Measurements from ENCODE around the gene ELMO3.

Gene ELMO3
- 6.0 reads per million, percentile 23 among the genes with 10 or more reads in this experiment for total RNA-seq

- no peak for DNase-seq
Measured at GRCh38 chr16:67199011-67199807, at the start of gene ELMO3. Gene ELMO3 (plus strand): TSS chr16:67199131. CDS start chr16:67199327, 196 bp downstream.

- DNase-seq = no peak
Measured at GRCh38 chr16:67149276-67150046, 49.5 kb upstream of the ELMO3 start.

GRCh38 chr16:67150047-67150832 lies 48.7 kb upstream of the ELMO3 start:
- DNase-seq = no peak

- DNase-seq = no peak
Measured at GRCh38 chr16:67150833-67151396, 48.0 kb upstream of the ELMO3 start, which contains the start of gene B3GNT9. Gene B3GNT9 (minus strand): TSS chr16:67150998. CDS start chr16:67150485, 513 bp downstream.

GRCh38 chr16:67151431-67152097 lies 47.4 kb upstream of the ELMO3 start:
- no peak for DNase-seq

- no peak for DNase-seq
Measured at GRCh38 chr16:67154578-67155294, 44.2 kb upstream of the ELMO3 start.

GRCh38 chr16:67155295-67156142 lies 43.4 kb upstream of the ELMO3 start:
- DNase-seq = peak; percentile 72

GRCh38 chr16:67156143-67156844 lies 42.6 kb upstream of the ELMO3 start:
- no peak for DNase-seq

- DNase-seq = no peak
Measured at GRCh38 chr16:67157106-67157748, 41.7 kb upstream of the ELMO3 start.

GRCh38 chr16:67157892-67158635 lies 40.9 kb upstream of the ELMO3 start:
- DNase-seq = no peak

GRCh38 chr16:67158637-67159600 lies 40.0 kb upstream of the ELMO3 start:
- DNase-seq = peak; percentile 70

GRCh38 chr16:67161595-67162058 lies 37.3 kb upstream of the ELMO3 start:
- DNase-seq = no peak

- no peak for DNase-seq
Measured at GRCh38 chr16:67162506-67163163, 36.3 kb upstream of the ELMO3 start.

- no peak for DNase-seq
Measured at GRCh38 chr16:67163164-67163998, 35.5 kb upstream of the ELMO3 start.

- DNase-seq = no peak
Measured at GRCh38 chr16:67163999-67164558, 34.9 kb upstream of the ELMO3 start.

Data from effector CD4-positive, alpha-beta T cell (primary cell).